ENCODE data around the gene SOWAHA.
"Not testable (repeated sequence)": the region's sequence is repeated elsewhere in the genome, so short reads cannot be mapped to it uniquely, and the experiment has no call there.

The SOWAHA gene

GRCh38 chr5:132853323-132853722 is 40.2 kb downstream of the SOWAHA start:
- DNase-seq (ENCODE audit: low read depth in 2 of 2): no peak

- DNase-seq (ENCODE audit: low read depth in 2 of 2): no peak
Observed at GRCh38 chr5:132853790-132854189, 40.7 kb downstream of the SOWAHA start.

GRCh38 chr5:132854301-132854700 is 41.2 kb downstream of the SOWAHA start:
- DNase-seq (ENCODE audit: low read depth in 2 of 2): no peak

GRCh38 chr5:132854992-132855391 is 41.9 kb downstream of the SOWAHA start:
- DNase-seq (ENCODE audit: low read depth in 2 of 2): not testable (repeated sequence)

GRCh38 chr5:132856011-132856410 is 42.9 kb downstream of the SOWAHA start:
- DNase-seq (ENCODE audit: low read depth in 2 of 2): no peak

GRCh38 chr5:132859889-132860437 is 46.9 kb downstream of the SOWAHA start:
- no peak for DNase-seq (ENCODE audit: low read depth in 2 of 2)

GRCh38 chr5:132860742-132861141 is 47.6 kb downstream of the SOWAHA start:
- no peak for DNase-seq (ENCODE audit: low read depth in 2 of 2)

GRCh38 chr5:132865668-132866341 is 52.7 kb downstream of the SOWAHA start:
- DNase-seq (ENCODE audit: low read depth in 2 of 2): no peak

Measured in stimulated activated CD8-positive, alpha-beta memory T cell treated with anti-CD3 and anti-CD28 coated beads, Interleukin-7, amount 100 ng/mL, for 4 hours (primary cell).